ENCODE measurements around the gene PICK1.

PICK1 gene

GRCh38 chr22:38051261-38051660, 5.9 kb upstream of the PICK1 start:
- H3K9me3 Mint-ChIP-seq, result no peaks in the 10 kb centered on the region

GRCh38 chr22:38051900-38052862, 5.0 kb upstream of the PICK1 start:
- Mint-ChIP-seq H3K27ac (no peak overlapping the region), H3K4me3 (no peak overlapping the region), H3K4me1 (ENCODE audit: low read depth) (peaks cover 6% of the 10 kb centered on the region), H3K36me3 (ENCODE audit: low read depth) (no peaks in the 10 kb centered on the region), H3K9me3 (no peaks in the 10 kb centered on the region), H3K27me3 (ENCODE audit: low read depth) (peaks cover 4% of the 10 kb centered on the region)
- DNase-seq (ENCODE audit: low spot score), result peak; percentile 62

More at GRCh38 chr22:38051261-38051660, 5.9 kb upstream of the PICK1 start:
- no peak for DNase-seq (ENCODE audit: low spot score)
- Mint-ChIP-seq H3K36me3 (ENCODE audit: low read depth) (no peaks in the 10 kb centered on the region), H3K27me3 (ENCODE audit: low read depth) (peaks cover 8% of the 10 kb centered on the region), H3K4me1 (ENCODE audit: low read depth) (no peaks in the 10 kb centered on the region), H3K4me3 (no peak overlapping the region), H3K27ac (no peak overlapping the region)

- peaks cover 2% of the 10 kb centered on the region for H3K36me3 Mint-ChIP-seq (ENCODE audit: low read depth)
- DNase-seq (ENCODE audit: low spot score), result no peak
These were observed 5.6 kb downstream of the PICK1 start for GRCh38 chr22:38062791-38063190.

GRCh38 chr22:38065539-38065938, 8.3 kb downstream of the PICK1 start:
- H3K4me3 Mint-ChIP-seq, result no peak overlapping the region
- no peaks in the 10 kb centered on the region for H3K4me1 Mint-ChIP-seq (ENCODE audit: low read depth)
- H3K9me3 Mint-ChIP-seq, result no peaks in the 10 kb centered on the region
- no peaks in the 10 kb centered on the region for H3K36me3 Mint-ChIP-seq (ENCODE audit: low read depth)
- no peak overlapping the region for H3K27ac Mint-ChIP-seq
- no peak for DNase-seq (ENCODE audit: low spot score)
- no peaks in the 10 kb centered on the region for H3K27me3 Mint-ChIP-seq (ENCODE audit: low read depth)

More at GRCh38 chr22:38062791-38063190, 5.6 kb downstream of the PICK1 start:
- Mint-ChIP-seq H3K9me3 (no peaks in the 10 kb centered on the region), H3K4me1 (ENCODE audit: low read depth) (peaks cover 5% of the 10 kb centered on the region), H3K4me3 (no peak overlapping the region), H3K27me3 (ENCODE audit: low read depth) (no peaks in the 10 kb centered on the region), H3K27ac (no peak overlapping the region)

DNA sequence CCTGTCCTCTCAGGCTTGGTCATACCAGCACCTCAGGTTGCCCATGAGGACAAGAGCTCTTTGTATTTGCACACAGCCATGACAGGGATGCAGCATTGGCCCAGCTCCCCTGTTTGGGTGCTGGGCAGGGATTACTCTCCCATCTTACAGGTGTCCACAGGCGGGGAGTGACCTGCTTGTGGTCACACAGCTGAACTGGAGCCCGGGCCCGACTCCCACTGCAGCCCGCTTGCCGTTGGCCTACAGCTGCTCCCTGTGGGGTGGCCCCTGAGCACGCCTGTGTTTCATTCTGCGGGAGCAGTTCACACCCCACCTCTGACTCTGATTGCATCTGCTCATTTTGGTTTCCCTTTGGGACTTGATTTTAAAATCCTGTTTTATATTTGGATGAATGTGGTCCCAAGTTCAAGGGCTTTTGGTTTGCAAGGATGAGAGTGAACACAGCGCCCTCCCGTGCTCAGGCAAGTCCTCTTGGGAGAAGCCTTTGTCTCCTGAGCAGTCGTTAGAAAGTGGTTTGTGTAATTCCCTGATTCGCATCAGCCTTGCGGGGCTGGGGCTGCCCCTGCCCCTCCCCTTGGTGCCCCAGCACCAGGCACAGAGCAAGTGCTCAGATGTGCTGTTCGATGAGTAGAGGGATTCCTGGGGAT, 9.3 kb downstream of the PICK1 start:
- no peaks in the 10 kb centered on the region for H3K27me3 Mint-ChIP-seq (ENCODE audit: low read depth)
- no peaks in the 10 kb centered on the region for H3K9me3 Mint-ChIP-seq
- DNase-seq (ENCODE audit: low spot score), result no peak
- H3K4me1 Mint-ChIP-seq (ENCODE audit: low read depth), result no peaks in the 10 kb centered on the region
- H3K4me3 Mint-ChIP-seq, result no peak overlapping the region
- H3K36me3 Mint-ChIP-seq (ENCODE audit: low read depth), result no peaks in the 10 kb centered on the region
- H3K27ac Mint-ChIP-seq, result no peak overlapping the region

DNA sequence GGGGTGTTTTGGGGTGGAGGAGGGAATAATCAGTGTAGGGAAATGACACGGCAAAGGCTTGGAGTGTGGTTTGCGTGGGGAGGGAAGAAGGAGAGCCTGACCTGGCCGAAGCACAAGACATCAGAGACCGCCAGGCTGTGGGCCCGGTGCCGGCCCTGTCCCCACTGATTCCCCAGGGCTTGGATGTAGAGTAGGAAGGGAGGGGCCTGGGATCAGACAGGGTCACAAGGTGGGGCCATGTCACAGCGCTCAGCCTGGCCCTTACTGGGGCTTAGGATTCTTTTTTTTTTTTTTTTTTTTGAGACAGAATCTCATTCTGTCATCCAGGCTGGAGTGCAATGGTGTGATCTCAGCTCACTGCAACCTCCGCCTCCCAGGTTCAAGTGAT, 9.8 kb downstream of the PICK1 start:
- Mint-ChIP-seq H3K9me3 (no peaks in the 10 kb centered on the region), H3K27ac (no peak overlapping the region), H3K4me1 (ENCODE audit: low read depth) (no peaks in the 10 kb centered on the region), H3K27me3 (ENCODE audit: low read depth) (no peaks in the 10 kb centered on the region), H3K4me3 (no peak overlapping the region), H3K36me3 (ENCODE audit: low read depth) (no peaks in the 10 kb centered on the region)
- DNase-seq (ENCODE audit: low spot score), result no peak

GRCh38 chr22:38067761-38068360, 10.7 kb downstream of the PICK1 start:
- Mint-ChIP-seq H3K4me3 (no peak overlapping the region), H3K9me3 (no peaks in the 10 kb centered on the region), H3K27me3 (ENCODE audit: low read depth) (no peaks in the 10 kb centered on the region), H3K4me1 (ENCODE audit: low read depth) (no peaks in the 10 kb centered on the region), H3K27ac (no peak overlapping the region), H3K36me3 (ENCODE audit: low read depth) (no peaks in the 10 kb centered on the region)
- no peak for DNase-seq (ENCODE audit: low spot score)

- H3K4me1 Mint-ChIP-seq (ENCODE audit: low read depth), result no peaks in the 10 kb centered on the region
- no peak overlapping the region for H3K4me3 Mint-ChIP-seq
- H3K36me3 Mint-ChIP-seq (ENCODE audit: low read depth), result no peaks in the 10 kb centered on the region
- no peaks in the 10 kb centered on the region for H3K9me3 Mint-ChIP-seq
- H3K27ac Mint-ChIP-seq, result no peak overlapping the region
- DNase-seq (ENCODE audit: low spot score), result no peak
- H3K27me3 Mint-ChIP-seq (ENCODE audit: low read depth), result no peaks in the 10 kb centered on the region
These were observed 11.6 kb downstream of the PICK1 start for GRCh38 chr22:38068641-38069371.

- H3K36me3 Mint-ChIP-seq (ENCODE audit: low read depth), result no peaks in the 10 kb centered on the region
- H3K27ac Mint-ChIP-seq, result no peak overlapping the region
These were observed 12.4 kb downstream of the PICK1 start for GRCh38 chr22:38069372-38070249.

DNA sequence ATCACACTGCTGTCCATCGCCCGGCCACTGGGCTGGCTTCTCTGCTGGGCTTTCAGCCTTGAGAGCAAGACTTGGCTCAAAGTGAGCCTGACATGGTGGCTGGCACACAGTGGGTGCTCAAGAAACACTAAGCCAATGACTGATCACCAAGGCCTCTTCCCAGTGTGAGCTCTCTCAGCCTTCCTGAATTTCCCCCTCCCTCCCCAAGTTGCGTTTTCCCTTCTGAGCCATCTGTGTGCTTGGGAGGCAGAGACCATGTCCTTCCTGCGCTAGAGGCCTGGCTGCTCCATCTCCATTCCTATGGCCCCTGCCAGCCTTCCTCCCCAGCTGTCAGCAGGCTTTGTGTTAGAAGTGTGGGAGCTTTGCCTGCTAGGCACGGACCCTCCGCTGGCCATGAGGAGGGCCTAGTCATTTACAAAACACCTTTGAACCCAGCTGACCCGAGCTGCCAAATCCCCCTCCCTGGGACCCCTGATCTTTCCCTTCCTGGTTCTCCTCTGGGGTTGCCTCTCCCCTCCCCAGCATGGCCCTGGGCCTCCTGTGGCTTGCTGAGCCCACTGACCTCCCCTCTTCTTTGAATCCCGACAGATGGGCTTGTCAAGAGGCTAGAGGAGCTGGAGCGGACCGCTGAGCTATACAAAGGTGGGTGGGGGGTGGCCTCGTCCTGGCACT, 13.2 kb downstream of the PICK1 start:
- Mint-ChIP-seq H3K4me1 (ENCODE audit: low read depth) (no peaks in the 10 kb centered on the region), H3K27ac (no peak overlapping the region), H3K4me3 (no peak overlapping the region), H3K9me3 (no peaks in the 10 kb centered on the region), H3K36me3 (ENCODE audit: low read depth) (no peaks in the 10 kb centered on the region), H3K27me3 (ENCODE audit: low read depth) (no peaks in the 10 kb centered on the region)
- no peak for DNase-seq (ENCODE audit: low spot score)

More at GRCh38 chr22:38069372-38070249, 12.4 kb downstream of the PICK1 start:
- no peak for DNase-seq (ENCODE audit: low spot score)
- Mint-ChIP-seq H3K4me3 (no peak overlapping the region), H3K4me1 (ENCODE audit: low read depth) (no peaks in the 10 kb centered on the region), H3K9me3 (no peaks in the 10 kb centered on the region), H3K27me3 (ENCODE audit: low read depth) (no peaks in the 10 kb centered on the region)

DNA sequence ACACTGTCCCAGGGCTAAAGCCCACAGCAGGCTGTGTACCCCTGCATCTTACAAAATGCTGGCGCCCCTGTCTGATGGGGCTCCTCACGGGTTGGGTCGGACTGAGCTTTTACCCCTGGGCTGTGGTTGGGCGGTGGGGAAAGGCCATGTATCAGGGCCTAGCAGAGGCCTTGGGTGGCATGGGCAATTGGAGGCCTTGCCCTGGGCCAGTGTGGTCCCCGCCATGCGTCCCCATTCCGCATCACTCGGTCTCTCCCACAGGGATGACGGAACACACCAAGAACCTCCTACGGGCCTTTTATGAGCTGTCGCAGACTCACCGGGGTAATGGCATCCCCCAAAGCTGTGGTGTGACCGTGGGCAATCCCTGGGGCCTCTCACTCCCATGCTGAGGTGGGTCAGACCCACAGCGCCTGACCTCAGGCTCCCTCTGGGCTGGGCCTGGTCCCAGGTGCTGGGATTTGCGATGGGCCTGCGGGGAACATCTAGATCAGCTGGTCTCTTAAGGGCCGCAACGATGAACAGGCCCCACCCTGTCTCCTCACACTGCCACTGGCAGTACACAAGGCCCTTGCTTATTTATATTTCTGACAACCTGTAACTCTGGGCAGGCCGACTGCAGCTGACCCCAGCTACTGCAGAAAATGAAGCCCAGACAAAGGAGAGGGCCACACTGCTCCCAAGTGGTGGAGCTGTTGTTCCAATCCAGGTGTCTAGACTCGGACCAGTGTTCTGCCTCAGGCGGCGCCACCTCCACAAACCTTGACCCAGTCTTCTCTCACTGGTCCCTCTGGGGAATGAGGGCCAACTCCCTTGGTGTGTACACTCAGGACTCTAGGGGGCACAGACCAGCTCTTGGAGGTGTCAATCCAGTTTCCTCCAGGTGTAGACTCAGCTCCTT, 14.5 kb downstream of the PICK1 start:
- DNase-seq (ENCODE audit: low spot score), result no peak
- H3K27ac Mint-ChIP-seq, result no peak overlapping the region
- H3K27me3 Mint-ChIP-seq (ENCODE audit: low read depth), result no peaks in the 10 kb centered on the region
- H3K4me1 Mint-ChIP-seq (ENCODE audit: low read depth), result no peaks in the 10 kb centered on the region
- no peaks in the 10 kb centered on the region for H3K36me3 Mint-ChIP-seq (ENCODE audit: low read depth)
- H3K9me3 Mint-ChIP-seq, result no peaks in the 10 kb centered on the region
- H3K4me3 Mint-ChIP-seq, result no peak overlapping the region

All from T-helper 2 cell treated with Interferon-gamma antibody and Interleukin-4, amounts not matched to agents 5 μg/mL and 100 μg/mL, for 36 hours (primary cell).